Lung (tissue), 12 donors: ENCODE measurements around the gene ADAMTS8. TPM values are rescaled to one million over a fixed set of nuclear protein-coding genes. Genes with fewer than 3 reads are reported as not detected.
"Not testable (repeated sequence)": the region's sequence is repeated elsewhere in the genome, so short reads cannot be mapped to it uniquely, and the experiment has no call there.

Experiments
- ATAC-seq: fragments of 200-7000 bp; cut with Tn5 transposase; one replicate; pipeline ENCODE4 v1.9.1; 2020; ENCODE audit warnings: moderate number of reproducible peaks; ENCODE audit not compliant: insufficient read depth, low FRiP score
- DNase-seq, 3 donors: peaks; one replicate each; pipeline ENCODE4 v3.0.0-alpha.2; 2013 to 2017
- H3K27ac ChIP-seq, 2 donors: one replicate each; pipeline ENCODE4 v1.5.1; 2013; ENCODE audit warnings: mild to moderate bottlenecking in 2 of 2, moderate library complexity in 2 of 2, control low read depth in 1 of 2, inconsistent platforms in 1 of 2, low read depth in 1 of 2, low read length in 1 of 2
- H3K27me3 ChIP-seq, 3 donors: one replicate each; pipeline ENCODE4 v1.5.1; 2013; ENCODE audit warnings: low read length in 2 of 3; ENCODE audit not compliant: control insufficient read depth in 3 of 3, insufficient read depth in 3 of 3
- H3K36me3 ChIP-seq, 4 donors: one replicate each; pipeline ENCODE4 v1.5.1; 2013; ENCODE audit warnings: low read length in 4 of 4, mild to moderate bottlenecking in 1 of 4, moderate library complexity in 1 of 4; ENCODE audit not compliant: control insufficient read depth in 4 of 4, insufficient read depth in 4 of 4
- H3K4me1 ChIP-seq, 5 donors: one replicate each; pipeline ENCODE4 v1.5.1; 2013; ENCODE audit warnings: low read length in 5 of 5, mild to moderate bottlenecking in 2 of 5, moderate library complexity in 1 of 5; ENCODE audit not compliant: control insufficient read depth in 5 of 5, insufficient read depth in 5 of 5
- H3K4me3 ChIP-seq: one replicate; pipeline ENCODE4 v1.5.1; 2013; ENCODE audit warnings: mild to moderate bottlenecking, control low read depth, moderate library complexity
- H3K9ac ChIP-seq, 2 donors: one replicate each; pipeline ENCODE4 v1.5.1; 2013; ENCODE audit warnings: low read length in 2 of 2, control low read depth in 1 of 2; ENCODE audit not compliant: insufficient read depth in 1 of 2
- H3K9me3 ChIP-seq, 4 donors: one replicate each; pipeline ENCODE4 v1.5.1; 2013; ENCODE audit warnings: low read length in 3 of 4, mild to moderate bottlenecking in 1 of 4, moderate library complexity in 1 of 4; ENCODE audit not compliant: control insufficient read depth in 4 of 4, insufficient read depth in 3 of 4
- WGBS, 2 donors: extraction: QIAGEN DNeasy Blood & Tissue Kit; methylation state at CpG; one replicate each; pipeline ENCODE4 v1.1.7; 2013; 5-methylcytosine and 5-hydroxymethylcytosine counted together
- polyA plus RNA-seq, 2 donors: library from polyadenylated mRNA; stranded (reverse); fragments of 200-250 nt; gene quantifications; one replicate each; pipeline ENCODE4 v1.2.1, GENCODE V29; 2013
- total RNA-seq, 2 donors: library from RNA; depleted of rRNA in 1 of 2; stranded (reverse); fragments of >200 nt in 1 of 2; gene quantifications; one replicate each; pipeline ENCODE4 v1.2.1, GENCODE V29; 2014 to 2021
- TF ChIP-seq, protein P1 (sequence below): IDR thresholded peaks from 2 replicates; pipeline ENCODE4 v1.5.1; 2012; ENCODE audit warnings: mild to moderate bottlenecking; ENCODE audit errors: control extremely low read depth, extremely low read depth
- donor health status: control.
- donor health status: control.
- donor health status: Bipolar disorder and iron deficiency.
- donor health status: healthy.
- donor health status: DM: yes; HTN: yes; CAD: no.

Gene ADAMTS8
- total and polyA plus RNA-seq, 4 donors: 11.3 to 47.7 (median 22.1) TPM

DNA sequence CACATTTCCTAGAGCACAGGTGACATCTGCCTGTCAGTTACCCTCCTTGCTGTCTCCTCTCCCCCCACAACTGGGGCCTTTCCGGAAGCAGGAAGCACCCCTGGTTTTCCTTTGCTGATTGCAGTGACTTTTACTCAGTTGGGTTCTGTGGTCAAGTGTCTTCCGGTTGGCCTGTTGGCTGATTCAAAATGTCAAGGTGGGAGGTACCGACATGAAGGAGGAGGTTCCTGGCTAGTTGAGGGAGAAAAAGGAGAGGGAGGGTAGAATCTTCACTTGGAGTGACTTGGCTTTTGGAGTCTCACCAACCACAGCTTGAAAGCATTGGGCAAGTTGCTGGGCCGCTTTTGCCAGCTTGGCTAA lies 10.7 kb upstream of the ADAMTS8 start:
- no peak overlapping the region for H3K27ac ChIP-seq
- TF ChIP-seq, protein P1, sequence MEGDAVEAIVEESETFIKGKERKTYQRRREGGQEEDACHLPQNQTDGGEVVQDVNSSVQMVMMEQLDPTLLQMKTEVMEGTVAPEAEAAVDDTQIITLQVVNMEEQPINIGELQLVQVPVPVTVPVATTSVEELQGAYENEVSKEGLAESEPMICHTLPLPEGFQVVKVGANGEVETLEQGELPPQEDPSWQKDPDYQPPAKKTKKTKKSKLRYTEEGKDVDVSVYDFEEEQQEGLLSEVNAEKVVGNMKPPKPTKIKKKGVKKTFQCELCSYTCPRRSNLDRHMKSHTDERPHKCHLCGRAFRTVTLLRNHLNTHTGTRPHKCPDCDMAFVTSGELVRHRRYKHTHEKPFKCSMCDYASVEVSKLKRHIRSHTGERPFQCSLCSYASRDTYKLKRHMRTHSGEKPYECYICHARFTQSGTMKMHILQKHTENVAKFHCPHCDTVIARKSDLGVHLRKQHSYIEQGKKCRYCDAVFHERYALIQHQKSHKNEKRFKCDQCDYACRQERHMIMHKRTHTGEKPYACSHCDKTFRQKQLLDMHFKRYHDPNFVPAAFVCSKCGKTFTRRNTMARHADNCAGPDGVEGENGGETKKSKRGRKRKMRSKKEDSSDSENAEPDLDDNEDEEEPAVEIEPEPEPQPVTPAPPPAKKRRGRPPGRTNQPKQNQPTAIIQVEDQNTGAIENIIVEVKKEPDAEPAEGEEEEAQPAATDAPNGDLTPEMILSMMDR: no peak
- peaks cover 0 to 31% (median 15%) of the 10 kb centered on the region in 5 donors for H3K4me1 ChIP-seq
- WGBS, 2 donors: 43 to 65% methylated on average over 4 of the region's 4 CpGs
- no peak for DNase-seq
- no peak overlapping the region for H3K4me3 ChIP-seq
- no peaks in the 10 kb centered on the region for H3K9me3 ChIP-seq
- H3K36me3 ChIP-seq: no peaks in the 10 kb centered on the region
- no peak for ATAC-seq
- no peak overlapping the region for H3K9ac ChIP-seq
- no peaks in the 10 kb centered on the region for H3K27me3 ChIP-seq

- H3K9ac ChIP-seq, H3K4me3 ChIP-seq, H3K9me3 ChIP-seq, H3K27me3 ChIP-seq, DNase-seq, ATAC-seq, H3K36me3 ChIP-seq, H3K27ac ChIP-seq: not testable (repeated sequence)
- WGBS, 2 donors: 80 to 88% methylated on average over 10 of the region's 10 CpGs
- peaks cover 0 to 31% (median 15%) of the 10 kb centered on the region in 5 donors for H3K4me1 ChIP-seq
These were observed 10.2 kb upstream of the ADAMTS8 start for GRCh38 chr11:130438401-130439159.

DNA sequence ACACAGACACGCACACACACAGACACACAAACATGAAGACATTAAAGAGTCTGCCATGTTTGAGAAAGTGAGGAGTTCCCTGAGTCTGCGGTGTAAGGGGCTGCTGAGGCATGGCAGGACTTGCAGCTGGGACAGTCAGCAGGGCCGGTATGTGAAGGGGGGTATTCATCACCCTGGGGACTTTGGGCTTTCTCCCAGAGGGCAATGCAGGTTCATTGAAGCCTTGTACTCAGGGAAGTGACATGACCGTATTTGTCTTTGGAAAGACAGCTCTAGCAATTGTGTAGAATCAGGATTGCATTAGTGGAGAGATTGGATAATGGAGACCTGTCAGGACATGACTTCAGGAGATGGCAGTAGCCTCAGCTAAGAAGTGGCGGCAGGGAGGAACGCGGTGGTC lies 9.4 kb upstream of the ADAMTS8 start:
- no peaks in the 10 kb centered on the region for H3K36me3 ChIP-seq
- WGBS, 2 donors: 94 to 95% methylated on average over 7 of the region's 7 CpGs
- H3K27ac ChIP-seq: no peak overlapping the region
- TF ChIP-seq, protein P1: no peak
- peaks cover 0 to 27% (median 11%) of the 10 kb centered on the region in 5 donors for H3K4me1 ChIP-seq
- no peaks in the 10 kb centered on the region for H3K27me3 ChIP-seq
- H3K9me3 ChIP-seq: no peaks in the 10 kb centered on the region
- ATAC-seq (no peak), DNase-seq (no peak)
- H3K9ac ChIP-seq: no peak overlapping the region
- H3K4me3 ChIP-seq: no peak overlapping the region

DNA sequence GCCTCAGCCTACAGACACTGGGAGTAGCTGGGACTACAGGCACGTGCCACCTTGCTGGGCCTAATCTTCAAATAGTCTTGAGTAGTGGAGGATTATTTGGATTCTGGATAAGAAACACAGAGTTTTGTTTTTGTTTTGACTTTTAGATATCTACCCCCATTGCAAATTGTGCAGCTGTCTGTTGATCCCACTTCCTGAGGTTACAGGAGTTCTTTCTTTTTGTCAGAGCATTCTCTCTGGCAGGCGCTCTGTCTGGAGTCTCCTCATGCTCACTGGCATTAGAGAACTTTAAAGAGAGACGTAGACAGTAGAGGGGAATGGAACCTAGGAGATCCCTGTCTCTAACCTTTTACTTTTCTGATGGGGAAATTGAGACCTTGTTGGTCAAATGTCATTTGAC lies 7.8 kb upstream of the ADAMTS8 start:
- TF ChIP-seq, protein P1: no peak
- Histone ChIP-seq H3K36me3 (no peaks in the 10 kb centered on the region), H3K27ac (no peak overlapping the region), H3K4me3 (no peak overlapping the region), H3K4me1 (peaks cover 0 to 19% (median 6%) of the 10 kb centered on the region in 5 donors), H3K9ac (no peak overlapping the region), H3K9me3 (no peaks in the 10 kb centered on the region), H3K27me3 (no peaks in the 10 kb centered on the region)
- WGBS, 2 donors: 60 to 70% methylated on average over 3 of the region's 3 CpGs
- DNase-seq (peak in 1 of 3 donors; percentile 34), ATAC-seq (no peak)
